K562 (cell line): Measurements from ENCODE around the gene CNTN4.

Source experiments
- ATF1 ChIP-seq, 2 experiments: fragments of 450-650 bp in 1 of 2; IDR thresholded peaks; 2 replicates each; pipeline ENCODE4 v1.6.1; 2016; ENCODE audit warnings: missing compliant biosample characterization in 1 of 2, missing genetic modification characterization in 1 of 2
- IRF2 ChIP-seq: sonication (generic); formaldehyde crosslinking; IDR thresholded peaks from 2 replicates; pipeline ENCODE4 v1.8.1; 2022; ENCODE audit warnings: mild to moderate bottlenecking, missing genetic modification reagents
- JUND ChIP-seq, 2 experiments: IDR thresholded peaks; 2 replicates in 1 of 2; 3 replicates in 1 of 2; pipeline ENCODE4 v1.6.1; 2011; ENCODE audit warnings: borderline replicate concordance in 2 of 2, low read depth in 2 of 2, low read length in 2 of 2, improper control_type of control experiment in 1 of 2, missing biosample characterization in 1 of 2, missing genetic modification characterization in 1 of 2, missing genetic modification reagents in 1 of 2
- KDM4B ChIP-seq, 2 experiments: fragments of 450-650 bp in 1 of 2; sonication (generic) in 1 of 2; IDR thresholded peaks; 2 replicates each; pipeline ENCODE4 v1.6.1; 2016 to 2017; ENCODE audit warnings: borderline replicate concordance in 2 of 2, antibody characterized with exemption in 1 of 2, low read depth in 1 of 2, mild to moderate bottlenecking in 1 of 2
- MCM7 ChIP-seq, 2 experiments: fragments of 450-650 bp; IDR thresholded peaks; 2 replicates each; pipeline ENCODE4 v1.6.1; 2016 to 2018
- PATZ1 ChIP-seq: fragments of 250-450 bp; sonication (Bioruptor Pico); IDR thresholded peaks from 2 replicates; pipeline ENCODE4 v1.5.0; 2020; ENCODE audit warnings: mild to moderate bottlenecking, borderline replicate concordance
- SMAD2 ChIP-seq: fragments of 150-350 bp; IDR thresholded peaks from 2 replicates; pipeline ENCODE4 v1.6.1; 2014; ENCODE audit warnings: low read depth, mild to moderate bottlenecking, low read length
- ZNF274 ChIP-seq: IDR thresholded peaks from 2 replicates; pipeline ENCODE4 v1.6.1; 2011; ENCODE audit warnings: low read depth, mild to moderate bottlenecking, low read length, moderate library complexity, borderline replicate concordance
- ZNF277 ChIP-seq: fragments of 250-450 bp; sonication (Bioruptor Pico); IDR thresholded peaks from 2 replicates; pipeline ENCODE4 v1.8.0; 2022; ENCODE audit warnings: inconsistent platforms, mild to moderate bottlenecking, moderate library complexity, borderline replicate concordance
- TF ChIP-seq, protein P1 (sequence below): fragments of 250-450 bp; sonication (Bioruptor Pico); IDR thresholded peaks from 2 replicates; pipeline ENCODE4 v1.4.0; 2020

GRCh38 chr3:2311022-2311421, 212.4 kb downstream of the CNTN4 start:
- TF ChIP-seq PATZ1 (CRISPR knock-in tag) (no peak), ZNF274 (no peak), ZNF277 (CRISPR knock-in tag) (no peak), MCM7 (IDR thresholded peaks at IDR 0.05) (no peak), ATF1 (CRISPR knock-in tag; IDR thresholded peaks at IDR 0.05) (no peak), ATF1 (tag; IDR thresholded peaks at IDR 0.05) (no peak), KDM4B (IDR thresholded peaks at IDR 0.05; ENCODE audit: borderline replicate concordance in 2 of 2, low read depth in 1 of 2) (no peak), SMAD2 (no peak), JUND (IDR thresholded peaks at IDR 0.05; ENCODE audit: borderline replicate concordance, low read depth, low read length) (no peak), JUND (tag; IDR thresholded peaks at IDR 0.05; ENCODE audit: borderline replicate concordance, low read depth, low read length) (no peak), IRF2 (CRISPR knock-in tag) (no peak)
- TF ChIP-seq, protein P1, sequence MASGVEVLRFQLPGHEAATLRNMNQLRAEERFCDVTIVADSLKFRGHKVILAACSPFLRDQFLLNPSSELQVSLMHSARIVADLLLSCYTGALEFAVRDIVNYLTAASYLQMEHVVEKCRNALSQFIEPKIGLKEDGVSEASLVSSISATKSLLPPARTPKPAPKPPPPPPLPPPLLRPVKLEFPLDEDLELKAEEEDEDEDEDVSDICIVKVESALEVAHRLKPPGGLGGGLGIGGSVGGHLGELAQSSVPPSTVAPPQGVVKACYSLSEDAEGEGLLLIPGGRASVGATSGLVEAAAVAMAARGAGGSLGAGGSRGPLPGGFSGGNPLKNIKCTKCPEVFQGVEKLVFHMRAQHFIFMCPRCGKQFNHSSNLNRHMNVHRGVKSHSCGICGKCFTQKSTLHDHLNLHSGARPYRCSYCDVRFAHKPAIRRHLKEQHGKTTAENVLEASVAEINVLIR (CRISPR knock-in tag), result no peak
